GM13976 (cell line): Measurements from ENCODE around the gene SNIP1.

Experiments
- DNase-seq: peaks from one replicate; pipeline ENCODE4 v3.0.0; 2012; ENCODE audit warnings: low spot score
- CTCF ChIP-seq: IDR thresholded peaks from 2 replicates; pipeline ENCODE4 v1.5.1; 2012; ENCODE audit warnings: borderline replicate concordance, mild to moderate bottlenecking; ENCODE audit not compliant: insufficient read depth; ENCODE audit errors: extremely low read depth, missing control alignments, control extremely low read depth
- in situ Hi-C: fragments of 300-500 bp; cut with MboI; formaldehyde crosslinking; loops from one replicate; pipeline ENCODE4 v1.12.0; 2022; ENCODE audit warnings: low sequenced_read_pairs, mixed read lengths, inconsistent platforms; ENCODE audit not compliant: unreplicated experiment

Gene SNIP1

GRCh38 chr1:37502104-37502503, 52.0 kb downstream of the SNIP1 start:
- in situ Hi-C loops: no loop called here
- no peak for DNase-seq
- no peak for TF ChIP-seq CTCF

- TF ChIP-seq CTCF: no peak
- in situ Hi-C loops: no loop called here
- DNase-seq: no peak
Measured at GRCh38 chr1:37501661-37502060, 52.4 kb downstream of the SNIP1 start.

- no peak for TF ChIP-seq CTCF
- in situ Hi-C loops: no loop called here
- no peak for DNase-seq
Measured at GRCh38 chr1:37498872-37499617, 55.0 kb downstream of the SNIP1 start.

- in situ Hi-C loops: no loop called here
- TF ChIP-seq CTCF: no peak
- no peak for DNase-seq
Measured at GRCh38 chr1:37497832-37498231, 56.3 kb downstream of the SNIP1 start.

GRCh38 chr1:37495875-37496274, 58.2 kb downstream of the SNIP1 start:
- in situ Hi-C loops: no loop called here
- TF ChIP-seq CTCF: no peak
- no peak for DNase-seq

- in situ Hi-C loops: no loop called here
- no peak for TF ChIP-seq CTCF
- DNase-seq: no peak
Measured at GRCh38 chr1:37493336-37494098, 60.6 kb downstream of the SNIP1 start.
